OCI-LY7 (cell line): ENCODE results near the gene ULBP1. TPM values are rescaled to one million over a fixed set of nuclear protein-coding genes. Genes with fewer than 3 reads are reported as not detected.
"Not testable (repeated sequence)": the region's sequence is repeated elsewhere in the genome, so short reads cannot be mapped to it uniquely, and the experiment has no call there.

ENCODE experiments used
- BruUV-seq: library from RNA; stranded (reverse); fragments of 400-500 nt; replicated peaks from 2 replicates; lab custom pipeline; 2021; lab: Mats Ljungman, UMichigan
- CTCF ChIA-PET: fragments of 300-600 bp; sonication (Branson Sonifier 250); formaldehyde crosslinking; loops from one replicate; lab custom pipeline; 2022; ENCODE audit warnings: antibody characterized with exemption; ENCODE audit not compliant: unreplicated experiment; lab: Charles Lee
- POLR2A ChIA-PET: fragments of 300-600 bp; sonication (Branson Sonifier 250); formaldehyde crosslinking; loops from one replicate; lab custom pipeline; 2022; ENCODE audit warnings: antibody characterized with exemption; lab: Charles Lee
- DNase-seq: peaks from one replicate; pipeline ENCODE4 v3.0.0-alpha.2; 2015; ENCODE audit warnings: low spot score
- H2AFZ ChIP-seq: fragments of 200-600 bp; sonication (generic), shearing (Covaris generic); 2 replicates; pipeline ENCODE4 v1.6.1; 2014; ENCODE audit warnings: mild to moderate bottlenecking, antibody characterized with exemption, low read length, moderate library complexity
- H3K27ac ChIP-seq: fragments of 200-600 bp; sonication (generic); 2 replicates; pipeline ENCODE4 v1.5.1; 2014; ENCODE audit warnings: mixed run types, low read depth, mild to moderate bottlenecking, moderate library complexity, low read length, inconsistent platforms; ENCODE audit not compliant: poor library complexity, severe bottlenecking
- H3K36me3 ChIP-seq: fragments of 200-600 bp; sonication (generic); 2 replicates; pipeline ENCODE4 v1.6.1; 2014; ENCODE audit warnings: mild to moderate bottlenecking, antibody characterized with exemption, low read length, moderate library complexity, mixed read lengths; ENCODE audit not compliant: insufficient read depth
- H3K4me1 ChIP-seq: fragments of 200-600 bp; sonication (generic); 2 replicates; pipeline ENCODE4 v1.5.1; 2014; ENCODE audit warnings: mild to moderate bottlenecking, low read length; ENCODE audit not compliant: insufficient read depth, poor library complexity, severe bottlenecking
- H3K4me2 ChIP-seq: fragments of 200-600 bp; sonication (generic); 2 replicates; pipeline ENCODE4 v1.6.1; 2014; ENCODE audit warnings: mild to moderate bottlenecking, low read length
- H3K4me3 ChIP-seq: fragments of 200-600 bp; sonication (generic); 2 replicates; pipeline ENCODE4 v1.5.1; 2014; ENCODE audit warnings: mild to moderate bottlenecking, low read depth, low read length; ENCODE audit not compliant: poor library complexity, severe bottlenecking
- H3K79me2 ChIP-seq: fragments of 200-600 bp; sonication (generic); 2 replicates; pipeline ENCODE4 v1.6.1; 2016; ENCODE audit warnings: low read depth, mild to moderate bottlenecking, low read length, moderate library complexity, mixed read lengths; ENCODE audit not compliant: insufficient read depth
- H3K9me2 ChIP-seq: fragments of 200-600 bp; sonication (generic); 2 replicates; pipeline ENCODE4 v1.6.1; 2016; ENCODE audit warnings: mild to moderate bottlenecking, low read length, mixed read lengths; ENCODE audit not compliant: insufficient read depth
- H3K9me3 ChIP-seq: fragments of 200-600 bp; sonication (generic); 2 replicates; pipeline ENCODE4 v1.6.1; 2014; ENCODE audit warnings: mild to moderate bottlenecking, mixed run types, low read length, mixed read lengths
- H4K20me1 ChIP-seq: fragments of 200-600 bp; sonication (generic); 2 replicates; pipeline ENCODE4 v1.6.1; 2014; ENCODE audit warnings: mild to moderate bottlenecking, antibody characterized with exemption, low read length, moderate library complexity, mixed read lengths; ENCODE audit not compliant: insufficient read depth
- EZH2phosphoT487 ChIP-seq: fragments of 200-600 bp; sonication (generic); IDR thresholded peaks from 2 replicates; pipeline ENCODE4 v1.6.1; 2018; ENCODE audit warnings: low read depth, borderline replicate concordance, mild to moderate bottlenecking, mixed run types, antibody characterized with exemption, low read length, moderate library complexity, mixed read lengths
- intact Hi-C: fragments of 100-400 bp; cut with micrococcal nuclease; formaldehyde crosslinking; loops from one replicate; pipeline ENCODE4 v1.10.0; 2022; ENCODE audit not compliant: unreplicated experiment
- total RNA-seq, 2 experiments: library from RNA; depleted of rRNA in 1 of 2; stranded (reverse); fragments of >200 nt in 1 of 2; shearing (Covaris generic) in 1 of 2; gene quantifications; 2 replicates each; pipeline ENCODE4 v1.2.3, GENCODE V29; 2014 to 2022
- TF ChIP-seq, protein P1 (sequence below): fragments of 200-600 bp; sonication (generic); conservative IDR thresholded peaks from 2 replicates; pipeline ENCODE4 v1.5.1; 2014; ENCODE audit warnings: mild to moderate bottlenecking, antibody characterized with exemption, low read length, moderate library complexity, mixed read lengths

ULBP1 gene
- total RNA-seq, 2 experiments from 2014 or later = 0.79 to 2.3 TPM

DNA sequence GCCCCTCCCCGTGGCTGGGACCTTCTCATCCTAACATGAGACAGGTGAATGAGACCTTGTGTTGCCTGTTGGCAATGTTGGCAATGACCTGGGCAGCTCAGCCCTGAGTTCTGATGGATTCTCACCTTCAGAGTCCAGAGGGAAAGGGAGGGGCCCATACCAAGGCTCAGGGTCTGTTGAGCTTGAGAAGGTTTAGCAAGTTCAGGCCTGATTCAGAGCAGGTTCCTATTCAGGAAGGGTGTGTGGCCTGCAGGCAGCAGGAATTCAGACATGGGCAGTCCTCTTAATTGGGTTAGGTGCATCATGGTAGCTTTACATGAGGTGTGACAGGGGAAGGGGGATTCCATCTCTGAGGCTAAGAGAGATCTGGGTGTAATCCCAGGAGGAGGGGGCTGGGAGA is 16.2 kb upstream of the ULBP1 start:
- POLR2A ChIA-PET, H3K36me3 ChIP-seq, DNase-seq, H3K4me3 ChIP-seq, H3K4me2 ChIP-seq, H4K20me1 ChIP-seq, H3K9me3 ChIP-seq, H3K9me2 ChIP-seq, BruUV-seq, H2AFZ ChIP-seq, intact Hi-C loops, CTCF ChIA-PET, H3K79me2 ChIP-seq, H3K27ac ChIP-seq, H3K4me1 ChIP-seq: not testable (repeated sequence)

- Histone ChIP-seq H4K20me1 (no peaks in the 10 kb centered on the region), H3K4me3 (no peak overlapping the region), H3K9me2 (no peaks in the 10 kb centered on the region), H3K9me3 (no peaks in the 10 kb centered on the region), H3K4me1 (no peaks in the 10 kb centered on the region), H3K4me2 (no peak overlapping the region), H3K36me3 (no peaks in the 10 kb centered on the region), H3K27ac (no peak overlapping the region), H2AFZ (no peak overlapping the region), H3K79me2 (no peaks in the 10 kb centered on the region)
- no peak for DNase-seq
- no peak for TF ChIP-seq EZH2phosphoT487
- TF ChIP-seq, protein P1, sequence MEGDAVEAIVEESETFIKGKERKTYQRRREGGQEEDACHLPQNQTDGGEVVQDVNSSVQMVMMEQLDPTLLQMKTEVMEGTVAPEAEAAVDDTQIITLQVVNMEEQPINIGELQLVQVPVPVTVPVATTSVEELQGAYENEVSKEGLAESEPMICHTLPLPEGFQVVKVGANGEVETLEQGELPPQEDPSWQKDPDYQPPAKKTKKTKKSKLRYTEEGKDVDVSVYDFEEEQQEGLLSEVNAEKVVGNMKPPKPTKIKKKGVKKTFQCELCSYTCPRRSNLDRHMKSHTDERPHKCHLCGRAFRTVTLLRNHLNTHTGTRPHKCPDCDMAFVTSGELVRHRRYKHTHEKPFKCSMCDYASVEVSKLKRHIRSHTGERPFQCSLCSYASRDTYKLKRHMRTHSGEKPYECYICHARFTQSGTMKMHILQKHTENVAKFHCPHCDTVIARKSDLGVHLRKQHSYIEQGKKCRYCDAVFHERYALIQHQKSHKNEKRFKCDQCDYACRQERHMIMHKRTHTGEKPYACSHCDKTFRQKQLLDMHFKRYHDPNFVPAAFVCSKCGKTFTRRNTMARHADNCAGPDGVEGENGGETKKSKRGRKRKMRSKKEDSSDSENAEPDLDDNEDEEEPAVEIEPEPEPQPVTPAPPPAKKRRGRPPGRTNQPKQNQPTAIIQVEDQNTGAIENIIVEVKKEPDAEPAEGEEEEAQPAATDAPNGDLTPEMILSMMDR = no peak
- ChIA-PET CTCF (no interaction called here), POLR2A (no interaction called here)
- intact Hi-C loops = no loop called here
- no TSS peak for BruUV-seq
Observed at GRCh38 chr6:149948011-149948410, 15.7 kb upstream of the ULBP1 start.

DNA sequence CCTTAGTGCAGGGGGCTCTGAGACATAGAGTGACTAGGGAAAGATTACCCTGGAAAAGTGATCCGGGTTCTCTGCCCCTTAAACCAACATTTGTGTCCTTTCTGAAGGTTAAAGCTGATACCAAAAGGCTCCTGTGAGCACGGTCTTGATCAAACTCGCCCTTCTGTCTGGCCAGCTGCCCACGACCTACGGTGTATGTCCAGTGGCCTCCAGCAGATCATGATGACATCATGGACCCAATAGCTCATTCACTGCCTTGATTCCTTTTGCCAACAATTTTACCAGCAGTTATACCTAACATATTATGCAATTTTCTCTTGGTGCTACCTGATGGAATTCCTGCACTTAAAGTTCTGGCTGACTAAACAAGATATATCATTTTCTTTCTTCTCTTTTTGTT is 15.1 kb upstream of the ULBP1 start:
- no peak for TF ChIP-seq EZH2phosphoT487
- TF ChIP-seq, protein P1 = no peak

More for the DNA sequence above, 15.1 kb upstream of the ULBP1 start:
- no peak overlapping the region for H3K4me2 ChIP-seq
- no peaks in the 10 kb centered on the region for H3K36me3 ChIP-seq
- DNase-seq = no peak
- no peak overlapping the region for H2AFZ ChIP-seq
- H3K4me3 ChIP-seq = no peak overlapping the region
- H3K4me1 ChIP-seq = no peaks in the 10 kb centered on the region
- CTCF ChIA-PET = no interaction called here
- H3K27ac ChIP-seq = no peak overlapping the region
- intact Hi-C loops = no loop called here
- H3K9me3 ChIP-seq = no peaks in the 10 kb centered on the region
- H3K79me2 ChIP-seq = no peaks in the 10 kb centered on the region
- no peaks in the 10 kb centered on the region for H4K20me1 ChIP-seq
- H3K9me2 ChIP-seq = no peaks in the 10 kb centered on the region
- POLR2A ChIA-PET = no interaction called here
- BruUV-seq = no TSS peak
